Glutamatergic neuron (in vitro differentiated cells): ENCODE data around the gene RET. TPM values are rescaled to one million over a fixed set of nuclear protein-coding genes. Genes with fewer than 3 reads are reported as not detected.

ENCODE experiments used
- DNase-seq: peaks from one replicate; pipeline ENCODE4 v3.0.0; 2022
- H3K27ac Mint-ChIP-seq: one replicate; pipeline ENCODE4 v1.8.0; 2020; ENCODE audit warnings: mild to moderate bottlenecking, mixed read lengths, inconsistent platforms; ENCODE audit not compliant: unreplicated experiment
- H3K27me3 Mint-ChIP-seq: one replicate; pipeline ENCODE4 v1.8.0; 2020; ENCODE audit warnings: mild to moderate bottlenecking, moderate library complexity, mixed read lengths, inconsistent platforms; ENCODE audit not compliant: unreplicated experiment
- H3K36me3 Mint-ChIP-seq: one replicate; pipeline ENCODE4 v1.8.0; 2020; ENCODE audit warnings: mild to moderate bottlenecking, mixed read lengths, inconsistent platforms; ENCODE audit not compliant: unreplicated experiment
- H3K4me1 Mint-ChIP-seq: one replicate; pipeline ENCODE4 v1.8.0; 2020; ENCODE audit warnings: mild to moderate bottlenecking, low read depth, mixed read lengths, inconsistent platforms; ENCODE audit not compliant: unreplicated experiment
- H3K4me3 Mint-ChIP-seq: one replicate; pipeline ENCODE4 v1.8.0; 2020; ENCODE audit warnings: mild to moderate bottlenecking, mixed read lengths, inconsistent platforms; ENCODE audit not compliant: unreplicated experiment
- H3K9me3 Mint-ChIP-seq: one replicate; pipeline ENCODE4 v1.8.0; 2020; ENCODE audit warnings: mild to moderate bottlenecking, moderate library complexity, mixed read lengths, inconsistent platforms; ENCODE audit not compliant: unreplicated experiment
- total RNA-seq: library from RNA; stranded (reverse); fragmentation: NEBNext Ultra II Directional; extraction: Animal tissue kit (Norgen Biotek cat#: 25700); gene quantifications from one replicate; pipeline ENCODE4 v1.2.1, GENCODE V29; 2021; ENCODE audit not compliant: unreplicated experiment
- TF ChIP-seq, protein P1 (sequence below): fragments of 200-600 bp; sonication (generic); IDR thresholded peaks from one replicate; pipeline ENCODE4 v1.5.0; 2021; ENCODE audit not compliant: partially characterized antibody, unreplicated experiment

RET gene
- total RNA-seq, 1 donor from 2014 or later: 34.7 TPM

DNA sequence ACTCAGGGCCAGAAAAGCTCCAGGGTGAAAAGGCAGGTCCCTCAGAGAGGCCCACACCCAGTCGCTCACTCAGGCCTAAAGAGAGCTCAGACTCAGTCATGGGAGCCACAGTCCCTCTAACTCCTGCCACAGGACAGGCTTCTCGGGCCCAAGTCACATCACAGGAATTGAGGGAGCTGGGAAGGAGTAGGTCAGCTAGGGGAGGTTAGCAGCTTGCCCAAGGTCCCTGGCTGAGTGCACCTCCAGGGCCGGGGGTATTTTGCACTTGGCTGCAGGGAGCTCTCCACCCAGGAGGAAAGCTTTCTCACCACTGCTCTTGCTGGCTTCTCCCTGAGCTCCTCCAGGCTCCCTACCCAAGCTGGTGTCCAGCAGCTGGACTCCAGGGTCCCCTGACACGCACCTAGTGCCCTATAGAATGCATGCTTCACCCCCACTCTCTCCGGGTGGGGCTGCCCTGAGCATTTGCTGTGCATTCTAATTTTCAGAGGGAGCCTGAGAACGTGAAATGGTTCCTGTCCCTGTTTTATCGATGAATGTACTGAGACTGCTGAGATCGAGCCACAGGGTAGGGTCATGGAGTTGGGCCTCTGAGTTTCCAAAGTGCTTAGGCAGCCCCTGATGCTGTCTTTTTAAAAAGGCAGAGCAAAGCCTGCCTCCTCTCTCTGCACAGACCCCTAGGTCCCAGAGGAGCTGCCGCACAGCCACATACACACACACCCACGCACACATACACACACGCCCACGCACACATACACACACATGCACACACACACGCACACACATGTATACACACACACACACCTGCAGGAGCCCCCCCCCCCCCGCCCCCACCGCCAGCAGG lies 37.9 kb upstream of the RET start:
- TF ChIP-seq, protein P1, sequence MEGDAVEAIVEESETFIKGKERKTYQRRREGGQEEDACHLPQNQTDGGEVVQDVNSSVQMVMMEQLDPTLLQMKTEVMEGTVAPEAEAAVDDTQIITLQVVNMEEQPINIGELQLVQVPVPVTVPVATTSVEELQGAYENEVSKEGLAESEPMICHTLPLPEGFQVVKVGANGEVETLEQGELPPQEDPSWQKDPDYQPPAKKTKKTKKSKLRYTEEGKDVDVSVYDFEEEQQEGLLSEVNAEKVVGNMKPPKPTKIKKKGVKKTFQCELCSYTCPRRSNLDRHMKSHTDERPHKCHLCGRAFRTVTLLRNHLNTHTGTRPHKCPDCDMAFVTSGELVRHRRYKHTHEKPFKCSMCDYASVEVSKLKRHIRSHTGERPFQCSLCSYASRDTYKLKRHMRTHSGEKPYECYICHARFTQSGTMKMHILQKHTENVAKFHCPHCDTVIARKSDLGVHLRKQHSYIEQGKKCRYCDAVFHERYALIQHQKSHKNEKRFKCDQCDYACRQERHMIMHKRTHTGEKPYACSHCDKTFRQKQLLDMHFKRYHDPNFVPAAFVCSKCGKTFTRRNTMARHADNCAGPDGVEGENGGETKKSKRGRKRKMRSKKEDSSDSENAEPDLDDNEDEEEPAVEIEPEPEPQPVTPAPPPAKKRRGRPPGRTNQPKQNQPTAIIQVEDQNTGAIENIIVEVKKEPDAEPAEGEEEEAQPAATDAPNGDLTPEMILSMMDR: no peak
- H3K36me3 Mint-ChIP-seq: peaks cover 14% of the 10 kb centered on the region
- DNase-seq: no peak
- H3K9me3 Mint-ChIP-seq: peaks cover 7% of the 10 kb centered on the region
- H3K27me3 Mint-ChIP-seq: peaks cover 14% of the 10 kb centered on the region
- H3K27ac Mint-ChIP-seq: no peak overlapping the region
- no peak overlapping the region for H3K4me3 Mint-ChIP-seq
- H3K4me1 Mint-ChIP-seq: peaks cover 10% of the 10 kb centered on the region

DNA sequence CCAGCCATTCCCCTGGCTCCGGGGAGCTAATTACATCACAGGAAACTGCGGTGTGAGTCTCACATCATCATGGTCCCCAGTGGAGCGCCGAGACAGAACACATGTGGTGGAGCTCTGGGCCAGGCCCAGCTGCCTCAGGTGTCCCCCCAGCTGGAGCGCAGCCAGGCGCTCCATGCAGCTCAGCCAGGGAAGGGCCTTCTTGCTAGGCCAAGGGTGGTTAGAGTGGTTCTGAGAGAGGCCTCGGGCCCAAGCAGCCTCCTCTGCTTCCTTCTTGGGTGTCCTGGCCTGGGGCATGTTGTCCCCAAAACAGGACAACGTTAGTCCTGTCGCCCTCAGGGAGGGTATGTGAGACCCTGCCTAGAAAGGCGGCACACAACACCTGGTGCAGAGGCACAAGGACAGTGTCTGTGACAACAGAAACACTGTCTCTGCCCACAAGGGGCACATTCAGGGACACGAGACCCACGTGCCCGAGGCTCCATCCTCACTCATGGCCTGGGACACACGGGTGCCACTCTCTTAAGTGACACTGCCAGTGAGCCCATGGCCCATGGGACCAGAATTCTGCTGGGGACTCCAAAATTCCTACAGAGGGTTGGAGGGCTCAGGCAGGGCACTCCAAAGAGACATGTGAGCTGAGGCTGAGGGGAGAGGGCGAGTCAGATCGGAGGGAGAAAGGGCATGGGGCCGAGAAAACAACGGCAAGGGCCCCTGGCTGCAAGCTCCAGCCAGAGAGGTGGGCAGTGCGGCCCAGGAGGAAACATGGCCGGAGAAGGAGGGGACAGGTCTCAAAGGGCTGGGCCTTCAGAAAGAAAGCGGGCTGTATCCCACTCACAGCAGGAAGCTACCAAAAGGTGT lies 37.0 kb upstream of the RET start:
- Mint-ChIP-seq H3K27ac (no peak overlapping the region), H3K27me3 (peaks cover 14% of the 10 kb centered on the region), H3K36me3 (peaks cover 9% of the 10 kb centered on the region), H3K4me1 (peaks cover 12% of the 10 kb centered on the region), H3K9me3 (peaks cover 7% of the 10 kb centered on the region), H3K4me3 (no peak overlapping the region)
- TF ChIP-seq, protein P1: no peak
- no peak for DNase-seq

GRCh38 chr10:43040482-43041256 lies 36.2 kb upstream of the RET start:
- Mint-ChIP-seq H3K27ac (no peak overlapping the region), H3K4me3 (no peak overlapping the region), H3K9me3 (peaks cover 8% of the 10 kb centered on the region), H3K36me3 (peaks cover 5% of the 10 kb centered on the region), H3K4me1 (peaks cover 12% of the 10 kb centered on the region), H3K27me3 (peaks cover 14% of the 10 kb centered on the region)
- TF ChIP-seq, protein P1: no peak
- no peak for DNase-seq

DNA sequence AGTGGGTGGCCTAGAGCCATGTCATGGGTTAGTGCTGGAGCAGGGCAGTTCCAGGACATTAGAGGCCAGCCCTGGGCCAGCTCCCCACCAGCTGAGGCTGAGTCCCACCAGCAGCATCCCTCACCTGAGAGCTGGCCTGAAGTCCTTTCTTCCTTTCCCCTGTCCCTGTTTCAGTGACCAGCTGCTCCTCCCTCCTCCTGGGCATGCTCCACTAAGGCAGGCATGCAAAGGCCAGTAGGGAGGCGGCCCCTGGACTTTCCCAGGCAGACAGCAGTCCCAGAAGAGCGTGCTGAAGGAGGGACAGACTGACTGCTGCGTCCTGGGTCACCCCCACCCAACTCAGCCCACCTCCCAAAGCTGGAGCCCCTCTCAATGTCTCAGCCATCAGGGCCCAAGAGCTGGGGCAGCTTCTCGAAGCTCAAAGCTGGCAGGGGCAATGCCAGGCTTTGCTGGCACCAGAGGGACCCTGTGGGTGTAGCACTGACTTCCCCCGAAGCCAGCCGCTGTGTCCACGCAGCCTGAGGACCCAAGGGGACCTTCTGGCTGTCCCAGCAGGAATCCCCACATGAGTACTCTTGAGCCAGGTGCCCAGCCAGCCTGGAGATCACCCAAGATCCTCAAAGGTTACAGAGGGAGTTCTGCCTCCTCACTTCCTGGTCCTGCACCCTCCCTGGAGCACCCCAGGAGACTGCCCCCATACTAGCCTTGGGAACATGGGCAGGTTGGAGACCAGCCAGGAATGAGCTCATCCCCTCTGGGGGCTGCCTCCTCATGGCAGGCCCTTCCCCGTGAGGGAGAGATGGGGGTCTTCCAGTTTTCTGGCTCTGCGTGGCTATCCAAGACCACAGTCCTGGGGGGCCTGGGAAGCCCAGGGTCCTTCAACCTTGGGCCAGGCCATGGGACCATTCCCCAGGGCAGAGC lies 35.2 kb upstream of the RET start:
- Mint-ChIP-seq H3K4me1 (peaks cover 12% of the 10 kb centered on the region), H3K4me3 (no peak overlapping the region), H3K27ac (no peak overlapping the region), H3K9me3 (peaks cover 5% of the 10 kb centered on the region), H3K27me3 (peaks cover 10% of the 10 kb centered on the region), H3K36me3 (no peaks in the 10 kb centered on the region)
- DNase-seq: no peak
- TF ChIP-seq, protein P1: no peak
